RWPE1 (cell line): ENCODE measurements around the gene NR1D2.
"Not testable (repeated sequence)": the region's sequence is repeated elsewhere in the genome, so short reads cannot be mapped to it uniquely, and the experiment has no call there.

ENCODE experiments used
- CTCF ChIA-PET: fragments of 350-600 bp; sonication (Branson Sonifier 250); formaldehyde crosslinking; extraction: SDS; loops from one replicate; lab custom pipeline; 2021; lab: Yijun Ruan, JAX
- POLR2A ChIA-PET: fragments of 400-600 bp; formaldehyde crosslinking; extraction: SDS; loops from one replicate; lab custom pipeline; 2020; ENCODE audit warnings: antibody characterized with exemption; ENCODE audit not compliant: low non-redundant PET; lab: Yijun Ruan, JAX
- DNase-seq: peaks from one replicate; pipeline ENCODE4 v3.0.0; 2012; ENCODE audit warnings: low spot score
- H3K27ac ChIP-seq: fragments of 450-650 bp; 2 replicates; pipeline ENCODE4 v1.5.1; 2017
- TF ChIP-seq, protein P1 (sequence below): fragments of 450-650 bp; conservative IDR thresholded peaks from 2 replicates; pipeline ENCODE4 v1.5.1; 2017; ENCODE audit warnings: low read depth, mild to moderate bottlenecking

NR1D2 gene

DNA sequence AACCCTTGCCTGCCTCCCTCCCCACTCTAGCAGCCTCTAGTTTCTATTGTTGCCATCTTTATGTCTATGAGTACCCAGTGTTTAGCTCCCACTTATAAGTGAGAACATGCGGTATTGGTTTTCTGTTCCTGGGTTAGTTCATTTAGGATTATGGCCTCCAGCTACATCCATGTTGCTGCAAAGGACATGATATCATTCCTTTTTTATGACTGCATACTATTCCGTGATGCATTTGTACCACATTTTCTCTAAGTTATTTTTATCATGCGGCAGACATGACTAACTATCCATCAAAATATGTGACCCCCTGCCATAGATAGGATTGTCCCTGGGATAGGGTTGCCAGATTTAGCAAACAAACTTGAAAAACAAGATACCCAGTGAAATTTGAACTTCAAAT lies 58.4 kb downstream of the NR1D2 start:
- ChIA-PET CTCF (no interaction called here), POLR2A (no interaction called here)
- no peak overlapping the region for H3K27ac ChIP-seq
- TF ChIP-seq, protein P1, sequence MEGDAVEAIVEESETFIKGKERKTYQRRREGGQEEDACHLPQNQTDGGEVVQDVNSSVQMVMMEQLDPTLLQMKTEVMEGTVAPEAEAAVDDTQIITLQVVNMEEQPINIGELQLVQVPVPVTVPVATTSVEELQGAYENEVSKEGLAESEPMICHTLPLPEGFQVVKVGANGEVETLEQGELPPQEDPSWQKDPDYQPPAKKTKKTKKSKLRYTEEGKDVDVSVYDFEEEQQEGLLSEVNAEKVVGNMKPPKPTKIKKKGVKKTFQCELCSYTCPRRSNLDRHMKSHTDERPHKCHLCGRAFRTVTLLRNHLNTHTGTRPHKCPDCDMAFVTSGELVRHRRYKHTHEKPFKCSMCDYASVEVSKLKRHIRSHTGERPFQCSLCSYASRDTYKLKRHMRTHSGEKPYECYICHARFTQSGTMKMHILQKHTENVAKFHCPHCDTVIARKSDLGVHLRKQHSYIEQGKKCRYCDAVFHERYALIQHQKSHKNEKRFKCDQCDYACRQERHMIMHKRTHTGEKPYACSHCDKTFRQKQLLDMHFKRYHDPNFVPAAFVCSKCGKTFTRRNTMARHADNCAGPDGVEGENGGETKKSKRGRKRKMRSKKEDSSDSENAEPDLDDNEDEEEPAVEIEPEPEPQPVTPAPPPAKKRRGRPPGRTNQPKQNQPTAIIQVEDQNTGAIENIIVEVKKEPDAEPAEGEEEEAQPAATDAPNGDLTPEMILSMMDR: no peak
- DNase-seq: no peak

DNA sequence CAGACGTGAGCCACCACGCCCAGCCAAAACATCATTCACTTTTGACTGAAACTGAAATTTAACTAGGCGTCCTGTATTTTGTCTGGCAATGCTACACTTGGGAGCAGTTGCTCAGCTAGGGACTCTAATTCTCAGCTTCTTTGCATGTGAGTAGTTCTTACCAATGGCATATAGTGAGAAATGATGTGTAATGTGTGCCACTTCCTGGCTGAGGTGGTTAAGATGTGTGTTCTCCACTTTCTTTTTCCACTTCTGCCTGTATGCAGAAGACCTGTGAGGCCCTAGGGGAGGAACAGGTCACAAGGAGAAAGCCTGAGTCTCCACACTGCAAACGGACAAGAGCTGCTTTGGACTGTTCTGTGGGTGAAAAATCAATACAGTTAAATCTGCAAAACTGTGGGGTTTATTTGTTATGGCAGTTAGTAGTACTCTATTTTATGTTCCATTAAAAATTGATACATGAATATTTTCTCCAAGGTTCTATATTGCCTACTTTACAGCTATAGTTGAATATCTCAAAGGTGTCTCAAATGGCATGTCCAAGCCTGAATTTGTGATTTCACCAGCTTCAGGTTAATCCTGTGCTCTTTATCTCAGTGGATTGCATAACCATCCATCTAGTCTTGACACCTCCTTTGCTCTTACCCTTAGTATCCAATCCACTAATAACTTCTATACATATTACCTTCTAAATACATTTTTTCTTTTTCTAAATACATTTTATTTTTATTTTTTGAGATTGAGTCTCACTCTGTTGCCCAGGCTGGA lies 59.3 kb downstream of the NR1D2 start:
- no peak overlapping the region for H3K27ac ChIP-seq
- no peak for DNase-seq
- TF ChIP-seq, protein P1: no peak
- ChIA-PET CTCF (interaction anchor here (0.6 kb wide), 1 partner anchor 678 kb away, joined by 4 read pairs; no protein-coding TSS in a partner anchor), POLR2A (no interaction called here)

DNA sequence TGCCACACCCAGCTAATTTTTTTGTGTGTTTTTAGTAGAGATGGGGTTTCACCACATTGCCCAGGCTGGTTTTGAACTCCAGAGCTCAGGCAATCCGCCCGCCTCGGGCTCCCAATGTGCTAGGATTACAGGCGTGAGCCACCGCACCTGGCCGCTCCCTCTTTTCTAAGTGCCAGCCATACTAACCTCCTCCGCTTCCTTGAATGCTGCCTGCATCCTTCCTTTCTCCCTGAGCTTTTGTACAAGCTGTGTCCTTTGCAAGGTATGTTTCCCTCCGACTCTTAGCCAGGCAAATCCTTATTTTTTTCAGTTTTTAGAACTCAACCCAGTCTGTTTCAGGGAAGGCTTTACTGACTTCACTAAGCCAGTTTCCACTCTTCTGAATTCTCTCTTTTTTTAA lies 60.6 kb downstream of the NR1D2 start:
- H3K27ac ChIP-seq: no peak overlapping the region
- no peak for DNase-seq
- TF ChIP-seq, protein P1: no peak
- CTCF ChIA-PET: no interaction called here
- POLR2A ChIA-PET: no interaction called here

DNA sequence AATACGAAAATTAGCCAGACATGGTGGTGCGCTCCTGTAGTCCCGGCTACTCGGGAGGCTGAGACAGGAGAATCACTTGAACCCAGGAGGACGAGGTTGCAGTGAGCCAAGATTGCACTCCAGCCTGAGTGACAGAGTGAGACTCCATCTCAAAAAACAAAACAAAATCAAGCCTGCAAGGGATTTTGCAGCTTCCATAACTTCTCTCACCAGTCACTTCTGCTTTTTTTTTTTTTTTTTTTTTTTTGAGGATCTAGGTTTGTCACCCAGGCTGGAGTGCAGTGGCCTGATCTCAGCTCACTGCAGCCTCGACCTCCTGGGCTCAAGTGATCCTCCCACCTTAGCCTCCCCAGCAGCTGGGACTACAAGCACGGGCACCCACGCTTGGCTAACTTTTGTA lies 65.7 kb downstream of the NR1D2 start:
- DNase-seq, CTCF ChIA-PET: not testable (repeated sequence)
- POLR2A ChIA-PET: interaction anchor here (0.6 kb wide), 1 partner anchor 230 kb away, joined by 4 read pairs; no protein-coding TSS in a partner anchor
- peak overlapping the region; percentile 57 for H3K27ac ChIP-seq

DNA sequence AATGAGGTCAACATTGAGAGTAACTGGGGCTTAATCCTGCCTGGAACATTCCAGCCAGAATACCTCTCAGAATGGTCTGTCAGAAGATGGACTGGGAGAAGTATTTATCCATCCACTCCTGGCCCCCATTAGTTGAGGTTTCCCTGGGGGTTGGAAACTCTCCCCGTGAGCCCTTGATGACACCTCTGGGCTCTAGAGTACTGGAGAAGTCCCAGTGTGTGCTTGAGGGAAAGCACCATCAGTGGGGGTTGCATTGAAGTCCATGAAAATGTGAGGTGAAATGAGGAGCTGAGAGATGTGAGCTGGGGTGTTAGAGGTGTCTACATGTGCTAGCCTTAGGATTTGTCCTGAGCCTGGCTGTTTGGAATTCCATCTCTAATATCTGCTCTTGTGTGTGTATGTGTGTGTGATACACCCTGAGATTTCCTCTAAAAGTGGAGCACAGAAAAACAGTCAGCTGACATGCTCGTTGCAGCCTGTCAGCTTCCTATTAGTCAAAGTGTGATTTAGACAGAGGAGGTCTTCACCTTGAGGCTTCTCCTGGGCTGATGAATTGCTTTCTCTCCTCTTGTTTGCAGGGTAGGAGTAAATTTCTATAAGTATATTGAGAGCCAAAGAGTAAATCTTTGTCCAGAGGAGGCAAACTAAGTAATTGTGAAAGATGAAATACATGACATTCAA lies 67.6 kb downstream of the NR1D2 start:
- TF ChIP-seq, protein P1: no peak
- ChIA-PET CTCF (no interaction called here), POLR2A (no interaction called here)
- no peak overlapping the region for H3K27ac ChIP-seq
- DNase-seq: no peak

DNA sequence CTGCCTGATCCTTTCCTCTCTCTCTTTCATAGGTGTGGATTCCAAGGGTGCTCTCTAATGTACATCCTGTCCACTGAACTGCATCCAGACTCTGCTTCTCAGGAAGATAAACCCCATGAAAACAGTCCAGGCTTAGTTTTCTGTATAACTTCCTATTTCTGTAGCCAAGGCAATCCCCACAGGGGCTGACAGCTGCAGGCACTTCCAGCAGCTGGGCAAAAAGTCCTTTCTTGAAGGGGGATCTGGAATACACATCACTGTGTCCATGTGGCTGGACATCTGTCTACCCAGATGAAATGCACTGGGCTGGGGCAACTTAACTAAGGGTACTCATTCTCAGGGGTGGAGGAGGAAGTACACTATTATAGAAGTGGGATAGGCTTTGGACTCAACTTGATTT lies 72.2 kb downstream of the NR1D2 start:
- no peak overlapping the region for H3K27ac ChIP-seq
- POLR2A ChIA-PET: no interaction called here
- CTCF ChIA-PET: no interaction called here
- DNase-seq: no peak
- TF ChIP-seq, protein P1: no peak
